Activated naive CD4-positive, alpha-beta T cell treated with anti-CD3 and anti-CD28 coated beads, Interleukin-2, amount 50 U/mL, for 24 hours (primary cell): Measurements from ENCODE around the gene DPP9.

Experiments
- H3K27ac Mint-ChIP-seq: one replicate; pipeline ENCODE4 v1.8.0; 2021; ENCODE audit warnings: mild to moderate bottlenecking, mixed read lengths
- H3K27me3 Mint-ChIP-seq: one replicate; pipeline ENCODE4 v1.8.0; 2021; ENCODE audit warnings: mixed read lengths
- H3K36me3 Mint-ChIP-seq: one replicate; pipeline ENCODE4 v1.8.0; 2021; ENCODE audit warnings: mixed read lengths
- H3K4me1 Mint-ChIP-seq: one replicate; pipeline ENCODE4 v1.8.0; 2021; ENCODE audit warnings: mixed read lengths
- H3K4me3 Mint-ChIP-seq: one replicate; pipeline ENCODE4 v1.8.0; 2021; ENCODE audit warnings: mild to moderate bottlenecking, mixed read lengths
- H3K9me3 Mint-ChIP-seq: one replicate; pipeline ENCODE4 v1.8.0; 2021; ENCODE audit warnings: mixed read lengths

Gene DPP9

GRCh38 chr19:4642625-4643024 lies 81.0 kb downstream of the DPP9 start:
- Mint-ChIP-seq H3K27ac (no peak overlapping the region), H3K9me3 (no peaks in the 10 kb centered on the region), H3K36me3 (no peaks in the 10 kb centered on the region), H3K27me3 (no peaks in the 10 kb centered on the region), H3K4me3 (no peak overlapping the region), H3K4me1 (peaks cover 23% of the 10 kb centered on the region)

- no peak overlapping the region for H3K27ac Mint-ChIP-seq
- H3K36me3 Mint-ChIP-seq, result no peaks in the 10 kb centered on the region
- no peaks in the 10 kb centered on the region for H3K9me3 Mint-ChIP-seq
- peak overlapping the region; percentile 26 for H3K4me3 Mint-ChIP-seq
- H3K27me3 Mint-ChIP-seq, result no peaks in the 10 kb centered on the region
- H3K4me1 Mint-ChIP-seq, result peaks cover 31% of the 10 kb centered on the region
Measured at GRCh38 chr19:4641132-4641531, 82.5 kb downstream of the DPP9 start.

GRCh38 chr19:4640247-4641000 lies 83.2 kb downstream of the DPP9 start:
- H3K4me3 Mint-ChIP-seq, result peak overlapping the region; percentile 94
- H3K36me3 Mint-ChIP-seq, result no peaks in the 10 kb centered on the region
- H3K27me3 Mint-ChIP-seq, result no peaks in the 10 kb centered on the region
- no peaks in the 10 kb centered on the region for H3K9me3 Mint-ChIP-seq
- H3K27ac Mint-ChIP-seq, result peak overlapping the region; percentile 35
- H3K4me1 Mint-ChIP-seq, result peaks cover 31% of the 10 kb centered on the region

- Mint-ChIP-seq H3K4me3 (peak overlapping the region; percentile 94), H3K9me3 (no peaks in the 10 kb centered on the region), H3K27ac (peak overlapping the region; percentile 32), H3K36me3 (no peaks in the 10 kb centered on the region), H3K4me1 (peaks cover 31% of the 10 kb centered on the region), H3K27me3 (no peaks in the 10 kb centered on the region)
Measured at GRCh38 chr19:4639531-4640246, 84.0 kb downstream of the DPP9 start.

- Mint-ChIP-seq H3K36me3 (no peaks in the 10 kb centered on the region), H3K27me3 (no peaks in the 10 kb centered on the region), H3K27ac (peak within 1 kb of the TSS; percentile 96), H3K9me3 (no peaks in the 10 kb centered on the region), H3K4me3 (peak within 1 kb of the TSS; percentile 94), H3K4me1 (peaks cover 31% of the 10 kb centered on the region)
Measured at GRCh38 chr19:4638828-4639530, 84.7 kb downstream of the DPP9 start, which contains the start of gene TNFAIP8L1. Gene TNFAIP8L1, plus strand, starts transcription at chr19:4639516. Its CDS starts 12,354 bp downstream, at chr19:4651870.

- no peaks in the 10 kb centered on the region for H3K36me3 Mint-ChIP-seq
- H3K4me3 Mint-ChIP-seq, result peak overlapping the region; percentile 89
- no peaks in the 10 kb centered on the region for H3K9me3 Mint-ChIP-seq
- peaks cover 33% of the 10 kb centered on the region for H3K4me1 Mint-ChIP-seq
- no peaks in the 10 kb centered on the region for H3K27me3 Mint-ChIP-seq
- H3K27ac Mint-ChIP-seq, result no peak overlapping the region
Measured at GRCh38 chr19:4638317-4638716, 85.3 kb downstream of the DPP9 start.

- Mint-ChIP-seq H3K27ac (no peak overlapping the region), H3K27me3 (no peaks in the 10 kb centered on the region), H3K4me1 (peaks cover 35% of the 10 kb centered on the region), H3K4me3 (no peak overlapping the region), H3K36me3 (no peaks in the 10 kb centered on the region), H3K9me3 (no peaks in the 10 kb centered on the region)
Measured at GRCh38 chr19:4636761-4637160, 86.9 kb downstream of the DPP9 start.

GRCh38 chr19:4636151-4636717 lies 87.4 kb downstream of the DPP9 start:
- H3K27me3 Mint-ChIP-seq, result no peaks in the 10 kb centered on the region
- H3K4me3 Mint-ChIP-seq, result peak overlapping the region; percentile 54
- no peaks in the 10 kb centered on the region for H3K9me3 Mint-ChIP-seq
- no peak overlapping the region for H3K27ac Mint-ChIP-seq
- H3K36me3 Mint-ChIP-seq, result no peaks in the 10 kb centered on the region
- H3K4me1 Mint-ChIP-seq, result peaks cover 33% of the 10 kb centered on the region

GRCh38 chr19:4635754-4636116 lies 87.9 kb downstream of the DPP9 start:
- no peak overlapping the region for H3K27ac Mint-ChIP-seq
- H3K4me3 Mint-ChIP-seq, result peak overlapping the region; percentile 49
- peaks cover 31% of the 10 kb centered on the region for H3K4me1 Mint-ChIP-seq
- no peaks in the 10 kb centered on the region for H3K36me3 Mint-ChIP-seq
- H3K27me3 Mint-ChIP-seq, result no peaks in the 10 kb centered on the region
- no peaks in the 10 kb centered on the region for H3K9me3 Mint-ChIP-seq

- H3K4me3 Mint-ChIP-seq, result no peak overlapping the region
- no peaks in the 10 kb centered on the region for H3K9me3 Mint-ChIP-seq
- H3K36me3 Mint-ChIP-seq, result no peaks in the 10 kb centered on the region
- no peaks in the 10 kb centered on the region for H3K27me3 Mint-ChIP-seq
- peak overlapping the region; percentile 30 for H3K27ac Mint-ChIP-seq
- H3K4me1 Mint-ChIP-seq, result peaks cover 13% of the 10 kb centered on the region
Measured at GRCh38 chr19:4633140-4633967, 90.3 kb downstream of the DPP9 start.
